Measurements from ENCODE around the gene STAT5A. TPM values are rescaled to one million over a fixed set of nuclear protein-coding genes. Genes with fewer than 3 reads are reported as not detected.

Gene STAT5A
- total RNA-seq, 1 donor from 2014 or later, result 42.0 TPM

DNA sequence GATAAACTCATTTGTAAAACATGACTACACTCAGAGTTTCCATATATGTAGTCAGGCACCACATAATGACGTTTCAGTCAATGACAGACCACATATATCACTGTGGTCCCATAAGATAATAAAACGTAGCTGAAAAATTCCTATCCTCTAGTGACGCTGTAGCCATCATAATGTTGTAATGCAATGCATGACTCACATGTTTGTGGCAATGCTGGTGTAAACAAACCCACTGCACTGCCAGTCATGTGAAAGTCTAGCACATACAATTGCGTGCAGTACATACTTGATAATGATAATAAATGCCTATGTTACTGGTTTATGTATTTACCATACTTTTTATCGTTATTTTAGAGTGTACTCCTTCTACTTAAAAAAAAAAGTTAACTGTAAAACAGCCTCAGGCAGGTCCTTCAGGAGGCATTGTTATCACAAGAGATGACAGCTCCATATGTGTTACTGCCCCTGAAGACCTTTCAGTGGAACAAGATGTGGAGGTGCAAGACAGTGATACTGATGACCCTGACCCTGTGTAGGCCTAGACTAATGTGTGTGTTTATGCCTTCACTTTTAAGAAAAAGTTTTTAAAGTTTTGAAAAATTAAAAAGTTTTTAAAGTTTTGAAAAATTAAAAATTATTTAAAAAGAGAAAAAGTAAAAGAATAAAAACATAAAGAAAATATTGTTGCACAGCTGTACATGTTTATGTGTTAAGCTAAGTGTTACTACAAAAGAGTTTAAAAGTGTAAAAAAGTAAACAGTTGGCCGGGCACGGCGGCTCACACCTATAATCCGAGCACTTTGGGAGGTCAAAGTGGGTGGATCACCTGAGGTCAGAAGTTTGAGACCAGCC lies 21.2 kb upstream of the STAT5A start:
- no peaks in the 10 kb centered on the region for H3K27me3 ChIP-seq
- no peak overlapping the region for H3K27ac ChIP-seq
- no peak overlapping the region for H3K4me3 ChIP-seq
- DNase-seq (no peak), ATAC-seq (peak; percentile 53)
- peaks cover 10% of the 10 kb centered on the region for H3K4me1 ChIP-seq
- TF ChIP-seq, protein P1, sequence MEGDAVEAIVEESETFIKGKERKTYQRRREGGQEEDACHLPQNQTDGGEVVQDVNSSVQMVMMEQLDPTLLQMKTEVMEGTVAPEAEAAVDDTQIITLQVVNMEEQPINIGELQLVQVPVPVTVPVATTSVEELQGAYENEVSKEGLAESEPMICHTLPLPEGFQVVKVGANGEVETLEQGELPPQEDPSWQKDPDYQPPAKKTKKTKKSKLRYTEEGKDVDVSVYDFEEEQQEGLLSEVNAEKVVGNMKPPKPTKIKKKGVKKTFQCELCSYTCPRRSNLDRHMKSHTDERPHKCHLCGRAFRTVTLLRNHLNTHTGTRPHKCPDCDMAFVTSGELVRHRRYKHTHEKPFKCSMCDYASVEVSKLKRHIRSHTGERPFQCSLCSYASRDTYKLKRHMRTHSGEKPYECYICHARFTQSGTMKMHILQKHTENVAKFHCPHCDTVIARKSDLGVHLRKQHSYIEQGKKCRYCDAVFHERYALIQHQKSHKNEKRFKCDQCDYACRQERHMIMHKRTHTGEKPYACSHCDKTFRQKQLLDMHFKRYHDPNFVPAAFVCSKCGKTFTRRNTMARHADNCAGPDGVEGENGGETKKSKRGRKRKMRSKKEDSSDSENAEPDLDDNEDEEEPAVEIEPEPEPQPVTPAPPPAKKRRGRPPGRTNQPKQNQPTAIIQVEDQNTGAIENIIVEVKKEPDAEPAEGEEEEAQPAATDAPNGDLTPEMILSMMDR (IDR thresholded peaks at IDR 0.05), result no peak
- H3K36me3 ChIP-seq, result no peaks in the 10 kb centered on the region
- H3K9me3 ChIP-seq, result no peaks in the 10 kb centered on the region
- intact Hi-C loops (cut with DNase I), result no loop called here

DNA sequence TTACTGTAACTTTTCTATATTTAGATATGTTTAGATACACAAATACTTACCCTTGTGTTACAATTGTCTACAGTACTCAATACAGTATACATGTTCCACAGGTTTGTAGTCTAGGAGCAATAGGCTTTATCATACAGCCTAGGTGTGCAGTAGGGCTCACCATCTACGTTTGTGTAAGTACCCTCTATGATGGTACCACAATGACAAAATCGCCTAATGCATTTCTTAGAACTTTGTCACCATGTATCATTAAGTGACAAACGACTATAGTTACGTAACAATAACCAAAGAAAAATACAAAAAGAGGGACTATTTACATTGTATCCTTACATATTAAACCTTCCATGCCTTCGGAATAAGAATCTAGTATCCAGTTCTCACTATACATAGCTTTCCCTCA lies 20.1 kb upstream of the STAT5A start:
- TF ChIP-seq, protein P1 (IDR thresholded peaks at IDR 0.05), result no peak

DNA sequence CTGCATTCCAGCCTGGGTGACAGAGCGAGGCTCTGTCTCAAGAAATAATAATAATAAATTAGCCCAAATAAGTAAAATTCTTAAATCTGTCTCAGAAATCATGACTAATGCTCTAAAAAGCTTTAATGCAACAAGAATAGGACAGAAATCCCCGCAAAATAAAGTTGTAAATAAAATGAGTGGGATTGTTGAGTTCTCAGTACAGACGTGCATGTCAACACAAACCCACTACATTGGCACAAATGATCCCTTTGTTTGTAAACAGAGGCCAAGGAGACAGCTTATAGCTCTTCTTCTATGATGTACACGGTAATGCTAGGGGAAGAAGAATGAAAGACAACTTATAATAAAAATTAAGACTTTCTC lies 18.1 kb upstream of the STAT5A start:
- Histone ChIP-seq H3K36me3 (no peaks in the 10 kb centered on the region), H3K4me3 (no peak overlapping the region), H3K9me3 (no peaks in the 10 kb centered on the region), H3K27me3 (no peaks in the 10 kb centered on the region), H3K27ac (no peak overlapping the region), H3K4me1 (peaks cover 38% of the 10 kb centered on the region)
- ATAC-seq (no peak), DNase-seq (no peak)
- intact Hi-C loops (cut with DNase I), result no loop called here
- TF ChIP-seq, protein P1 (IDR thresholded peaks at IDR 0.05), result no peak

More for the DNA sequence above, 20.1 kb upstream of the STAT5A start:
- peaks cover 21% of the 10 kb centered on the region for H3K4me1 ChIP-seq
- no peaks in the 10 kb centered on the region for H3K36me3 ChIP-seq
- H3K27me3 ChIP-seq, result no peaks in the 10 kb centered on the region
- H3K4me3 ChIP-seq, result no peak overlapping the region
- no peaks in the 10 kb centered on the region for H3K9me3 ChIP-seq
- ATAC-seq, result no peak
- DNase-seq, result no peak
- H3K27ac ChIP-seq, result no peak overlapping the region
- intact Hi-C loops (cut with DNase I), result no loop called here

DNA sequence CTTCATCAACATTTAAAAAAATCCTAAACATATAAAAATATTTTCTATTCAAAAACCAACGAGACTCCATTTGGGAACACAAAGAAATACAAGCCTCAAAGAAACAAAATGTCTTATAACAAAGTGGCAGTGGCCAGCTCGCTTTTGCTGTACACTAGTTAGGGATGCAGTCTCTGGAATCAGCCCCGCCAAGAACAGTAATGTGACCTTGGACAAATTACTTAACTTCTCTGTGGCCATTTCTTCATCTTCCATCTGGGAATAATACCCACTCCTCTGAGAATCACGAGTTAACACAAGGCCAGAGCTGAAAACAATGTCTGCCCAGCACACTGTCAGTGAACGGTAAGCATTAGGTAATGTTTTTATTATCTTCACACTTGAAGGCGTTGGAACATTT lies 17.7 kb upstream of the STAT5A start:
- no peaks in the 10 kb centered on the region for H3K9me3 ChIP-seq
- intact Hi-C loops (cut with DNase I), result no loop called here
- H3K36me3 ChIP-seq, result no peaks in the 10 kb centered on the region
- ATAC-seq (no peak), DNase-seq (no peak)
- no peak overlapping the region for H3K27ac ChIP-seq
- TF ChIP-seq, protein P1 (IDR thresholded peaks at IDR 0.05), result no peak
- H3K4me1 ChIP-seq, result peaks cover 39% of the 10 kb centered on the region
- no peak overlapping the region for H3K4me3 ChIP-seq
- no peaks in the 10 kb centered on the region for H3K27me3 ChIP-seq

DNA sequence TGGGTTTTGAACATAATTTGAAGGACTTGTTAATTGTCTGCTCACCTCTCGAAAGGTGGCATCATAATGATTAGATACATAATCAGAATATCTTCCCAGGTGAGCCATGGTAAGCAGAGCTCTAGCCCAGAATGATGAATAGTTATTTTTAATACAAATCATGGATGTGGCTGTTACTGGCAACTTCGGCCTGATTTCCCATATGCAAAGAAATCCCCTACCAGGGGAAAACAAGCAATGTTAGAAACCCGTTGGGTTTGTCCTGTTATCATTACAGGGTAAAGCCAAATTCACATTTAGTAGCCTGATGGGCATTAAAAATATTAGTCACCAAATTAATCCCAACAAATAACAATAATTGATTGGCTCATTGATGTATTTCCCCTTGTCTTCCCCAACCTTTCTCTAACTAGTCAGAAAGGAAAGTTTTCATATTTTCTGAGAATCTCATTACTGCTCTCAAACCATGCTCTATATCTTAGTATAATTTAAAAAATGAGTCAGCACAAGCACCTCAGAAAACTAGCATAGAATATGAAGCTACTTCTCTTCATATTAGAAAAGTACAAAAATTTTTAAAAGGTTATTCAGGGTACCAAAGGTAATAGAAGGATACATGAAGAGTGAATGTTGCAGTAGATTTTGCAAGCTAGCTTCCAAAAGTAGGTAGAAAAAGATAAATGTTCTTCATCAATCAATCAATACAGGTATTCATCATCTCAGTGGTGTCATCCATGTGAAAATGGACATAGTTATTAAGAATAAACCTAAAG lies 17.1 kb upstream of the STAT5A start:
- ATAC-seq (no peak), DNase-seq (no peak)
- Histone ChIP-seq H3K4me3 (no peak overlapping the region), H3K36me3 (no peaks in the 10 kb centered on the region), H3K4me1 (peaks cover 39% of the 10 kb centered on the region), H3K27me3 (no peaks in the 10 kb centered on the region), H3K9me3 (no peaks in the 10 kb centered on the region), H3K27ac (no peak overlapping the region)
- TF ChIP-seq, protein P1 (IDR thresholded peaks at IDR 0.05), result no peak
- intact Hi-C loops (cut with DNase I), result no loop called here

Data from upper lobe of right lung (tissue), 1 donor.